ENCODE results near the gene RXRB.
A peak's percentile ranks its signal among the peaks of the same experiment; 100 is the strongest.

The RXRB gene

GRCh38 chr6:33195304-33196165 is 4.9 kb downstream of the RXRB start:
- DNase-seq: no peak

GRCh38 chr6:33194431-33194979 is 6.0 kb downstream of the RXRB start:
- DNase-seq: no peak

GRCh38 chr6:33193619-33194018 is 6.8 kb downstream of the RXRB start:
- no peak for DNase-seq

GRCh38 chr6:33192671-33193602 is 7.5 kb downstream of the RXRB start:
- DNase-seq: peak; percentile 73

GRCh38 chr6:33192105-33192646 is 8.3 kb downstream of the RXRB start, which contains the start of gene COL11A2:
Gene COL11A2, minus strand, starts transcription at chr6:33192467. Its CDS starts 227 bp downstream, at chr6:33192240.
- peak; percentile 69 for DNase-seq

GRCh38 chr6:33191383-33192104 is 8.9 kb downstream of the RXRB start:
- no peak for DNase-seq

- DNase-seq: no peak
Measured at GRCh38 chr6:33190504-33191107, 9.9 kb downstream of the RXRB start.

GRCh38 chr6:33189625-33190448 is 10.6 kb downstream of the RXRB start:
- no peak for DNase-seq

- no peak for DNase-seq
Measured at GRCh38 chr6:33189164-33189563, 11.3 kb downstream of the RXRB start.

GRCh38 chr6:33187809-33188208 is 12.7 kb downstream of the RXRB start:
- DNase-seq: no peak

- DNase-seq: no peak
Measured at GRCh38 chr6:33185654-33186187, 14.7 kb downstream of the RXRB start.

GRCh38 chr6:33185190-33185589 is 15.3 kb downstream of the RXRB start:
- no peak for DNase-seq

- DNase-seq: no peak
Measured at GRCh38 chr6:33183071-33183683, 17.3 kb downstream of the RXRB start.

- DNase-seq: no peak
Measured at GRCh38 chr6:33181141-33181540, 19.3 kb downstream of the RXRB start.

- no peak for DNase-seq
Measured at GRCh38 chr6:33178755-33179475, 21.6 kb downstream of the RXRB start.

GRCh38 chr6:33177552-33178446 is 22.7 kb downstream of the RXRB start:
- no peak for DNase-seq

- no peak for DNase-seq
Measured at GRCh38 chr6:33176906-33177305, 23.6 kb downstream of the RXRB start.

GRCh38 chr6:33175436-33176069 is 24.9 kb downstream of the RXRB start:
- DNase-seq: no peak
